Mesendoderm (in vitro differentiated cells): ENCODE data around the gene AGAP1.

ENCODE experiments used
- DNase-seq: peaks from one replicate; pipeline ENCODE4 v3.0.0; 2013
- H2AK5ac ChIP-seq: 2 replicates; pipeline ENCODE4 v1.6.1; 2013; ENCODE audit warnings: low read length, inconsistent platforms
- H2BK120ac ChIP-seq: 2 replicates; pipeline ENCODE4 v1.6.1; 2013; ENCODE audit warnings: low read depth, mild to moderate bottlenecking, low read length, moderate library complexity, mixed read lengths
- H2BK15ac ChIP-seq: replicated peaks from 2 replicates; pipeline ENCODE4 v1.6.1; 2013; ENCODE audit warnings: low read depth, mild to moderate bottlenecking, moderate library complexity
- H2BK5ac ChIP-seq: 2 replicates; pipeline ENCODE4 v1.6.1; 2013; ENCODE audit warnings: low read length, inconsistent platforms
- H3K18ac ChIP-seq: 2 replicates; pipeline ENCODE4 v1.6.1; 2013; ENCODE audit warnings: mild to moderate bottlenecking, low read length, mixed read lengths
- H3K23ac ChIP-seq: one replicate; pipeline ENCODE4 v1.6.1; 2013; ENCODE audit warnings: low read length
- H3K27ac ChIP-seq: 2 replicates; pipeline ENCODE4 v1.5.1; 2013; ENCODE audit warnings: low read depth, mild to moderate bottlenecking, inconsistent platforms, low read length, moderate library complexity
- H3K27me3 ChIP-seq: 2 replicates; pipeline ENCODE4 v1.6.1; 2013; ENCODE audit warnings: low read length, control low read depth, mild to moderate bottlenecking, inconsistent platforms; ENCODE audit not compliant: insufficient read depth, poor library complexity
- H3K36me3 ChIP-seq: 2 replicates; pipeline ENCODE4 v1.6.1; 2013; ENCODE audit warnings: low read length, inconsistent platforms; ENCODE audit not compliant: control insufficient read depth, insufficient read depth
- H3K4ac ChIP-seq: one replicate; pipeline ENCODE4 v1.6.1; 2013; ENCODE audit warnings: low read depth, mild to moderate bottlenecking, low read length, moderate library complexity
- H3K4me1 ChIP-seq: 2 replicates; pipeline ENCODE4 v1.6.1; 2013; ENCODE audit warnings: low read depth, low read length, inconsistent platforms; ENCODE audit not compliant: control insufficient read depth
- H3K4me2 ChIP-seq: 2 replicates; pipeline ENCODE4 v1.6.1; 2013; ENCODE audit warnings: low read length
- H3K4me3 ChIP-seq: 2 replicates; pipeline ENCODE4 v1.5.1; 2013; ENCODE audit warnings: mild to moderate bottlenecking, low read length
- H3K56ac ChIP-seq: one replicate; pipeline ENCODE4 v1.6.1; 2013; ENCODE audit warnings: low read length
- H3K79me1 ChIP-seq: 2 replicates; pipeline ENCODE4 v1.6.1; 2013; ENCODE audit warnings: low read length, inconsistent platforms
- H3K79me2 ChIP-seq: 2 replicates; pipeline ENCODE4 v1.6.1; 2013; ENCODE audit warnings: mild to moderate bottlenecking, low read length; ENCODE audit not compliant: control insufficient read depth, insufficient read depth
- H3K9ac ChIP-seq: 2 replicates; pipeline ENCODE4 v1.6.1; 2013; ENCODE audit warnings: low read length, inconsistent platforms
- H4K5ac ChIP-seq: one replicate; pipeline ENCODE4 v1.6.1; 2013; ENCODE audit warnings: low read length
- H4K8ac ChIP-seq: one replicate; pipeline ENCODE4 v1.6.1; 2013; ENCODE audit warnings: low read depth, mild to moderate bottlenecking, control low read depth, low read length, moderate library complexity
- WGBS: extraction: QIAGEN DNeasy Blood & Tissue Kit; methylation state at CpG from one replicate; pipeline ENCODE4 v1.1.7; 2013; ENCODE audit warnings: low lambda C conversion rate, missing lambda C conversion rate; ENCODE audit not compliant: insufficient coverage; ENCODE audit errors: extremely low coverage; 5-methylcytosine and 5-hydroxymethylcytosine counted together

Gene AGAP1

GRCh38 chr2:236052206-236052605, 558.4 kb downstream of the AGAP1 start:
- no peak overlapping the region for H3K56ac ChIP-seq
- H3K23ac ChIP-seq: no peak overlapping the region
- H3K79me1 ChIP-seq: no peaks in the 10 kb centered on the region
- H3K27me3 ChIP-seq: no peaks in the 10 kb centered on the region
- H2BK5ac ChIP-seq: no peak overlapping the region
- H3K4me2 ChIP-seq: no peak overlapping the region
- WGBS: no CpG with 5 or more reads among the region's 14 CpGs
- no peaks in the 10 kb centered on the region for H3K36me3 ChIP-seq
- H3K79me2 ChIP-seq: no peaks in the 10 kb centered on the region
- no peak overlapping the region for H2AK5ac ChIP-seq
- H3K4me1 ChIP-seq: peaks cover 8% of the 10 kb centered on the region
- no peak overlapping the region for H4K8ac ChIP-seq
- H3K4me3 ChIP-seq: no peak overlapping the region
- no peak overlapping the region for H2BK120ac ChIP-seq
- no peak for DNase-seq
- no peak overlapping the region for H2BK15ac ChIP-seq
- H3K4ac ChIP-seq: no peak overlapping the region
- H4K5ac ChIP-seq: no peak overlapping the region
- H3K18ac ChIP-seq: no peak overlapping the region
- no peak overlapping the region for H3K9ac ChIP-seq
- H3K27ac ChIP-seq: no peak overlapping the region

GRCh38 chr2:236052926-236053821, 559.3 kb downstream of the AGAP1 start:
- no peaks in the 10 kb centered on the region for H3K36me3 ChIP-seq
- H2BK15ac ChIP-seq: no peak overlapping the region
- H3K18ac ChIP-seq: no peak overlapping the region
- H3K79me2 ChIP-seq: no peaks in the 10 kb centered on the region
- no peak overlapping the region for H3K4ac ChIP-seq
- DNase-seq: peak; percentile 84
- H2AK5ac ChIP-seq: no peak overlapping the region
- H3K23ac ChIP-seq: no peak overlapping the region
- WGBS: no CpG with 5 or more reads among the region's 37 CpGs
- H3K27ac ChIP-seq: no peak overlapping the region
- H4K5ac ChIP-seq: no peak overlapping the region
- no peaks in the 10 kb centered on the region for H3K27me3 ChIP-seq
- H3K4me1 ChIP-seq: peaks cover 8% of the 10 kb centered on the region
- no peaks in the 10 kb centered on the region for H3K79me1 ChIP-seq
- H3K9ac ChIP-seq: no peak overlapping the region
- H3K4me2 ChIP-seq: no peak overlapping the region
- no peak overlapping the region for H3K4me3 ChIP-seq
- H4K8ac ChIP-seq: no peak overlapping the region
- no peak overlapping the region for H2BK5ac ChIP-seq
- H3K56ac ChIP-seq: peak overlapping the region; percentile 44
- H2BK120ac ChIP-seq: no peak overlapping the region

- Histone ChIP-seq H3K27ac (no peak overlapping the region), H3K23ac (no peak overlapping the region), H3K4me2 (no peak overlapping the region), H2BK5ac (no peak overlapping the region), H3K36me3 (no peaks in the 10 kb centered on the region), H3K4ac (no peak overlapping the region), H3K4me3 (no peak overlapping the region), H2AK5ac (no peak overlapping the region), H4K5ac (no peak overlapping the region), H3K56ac (no peak overlapping the region), H4K8ac (no peak overlapping the region), H3K27me3 (no peaks in the 10 kb centered on the region), H2BK15ac (no peak overlapping the region), H3K79me2 (no peaks in the 10 kb centered on the region), H3K79me1 (no peaks in the 10 kb centered on the region), H3K4me1 (peaks cover 8% of the 10 kb centered on the region), H3K9ac (no peak overlapping the region), H3K18ac (no peak overlapping the region), H2BK120ac (no peak overlapping the region)
- no CpG with 5 or more reads among the region's 2 CpGs for WGBS
- DNase-seq: no peak
These were observed 560.3 kb downstream of the AGAP1 start for GRCh38 chr2:236054125-236054524.

GRCh38 chr2:236054621-236055305, 560.9 kb downstream of the AGAP1 start:
- Histone ChIP-seq H4K8ac (no peak overlapping the region), H3K27ac (no peak overlapping the region), H2BK120ac (no peak overlapping the region), H2BK5ac (no peak overlapping the region), H3K18ac (no peak overlapping the region), H3K27me3 (no peaks in the 10 kb centered on the region), H2BK15ac (no peak overlapping the region), H3K4me3 (no peak overlapping the region), H3K4ac (no peak overlapping the region), H3K23ac (no peak overlapping the region), H3K79me2 (no peaks in the 10 kb centered on the region), H3K9ac (no peak overlapping the region), H2AK5ac (no peak overlapping the region), H3K4me1 (peaks cover 8% of the 10 kb centered on the region), H3K4me2 (no peak overlapping the region), H4K5ac (no peak overlapping the region), H3K56ac (no peak overlapping the region), H3K36me3 (no peaks in the 10 kb centered on the region), H3K79me1 (no peaks in the 10 kb centered on the region)
- DNase-seq: no peak
- WGBS: no CpG with 5 or more reads among the region's 19 CpGs

GRCh38 chr2:236055471-236055870, 561.6 kb downstream of the AGAP1 start:
- WGBS: no CpG with 5 or more reads among the region's 13 CpGs
- H3K18ac ChIP-seq: no peak overlapping the region
- no peaks in the 10 kb centered on the region for H3K79me1 ChIP-seq
- H3K4ac ChIP-seq: no peak overlapping the region
- no peak overlapping the region for H2BK120ac ChIP-seq
- H3K4me2 ChIP-seq: no peak overlapping the region
- no peak overlapping the region for H3K23ac ChIP-seq
- no peak for DNase-seq
- H3K4me1 ChIP-seq: peaks cover 8% of the 10 kb centered on the region
- no peak overlapping the region for H3K56ac ChIP-seq
- no peak overlapping the region for H4K8ac ChIP-seq
- H3K79me2 ChIP-seq: no peaks in the 10 kb centered on the region
- no peaks in the 10 kb centered on the region for H3K36me3 ChIP-seq
- H3K4me3 ChIP-seq: no peak overlapping the region
- no peaks in the 10 kb centered on the region for H3K27me3 ChIP-seq
- H2BK5ac ChIP-seq: no peak overlapping the region
- H3K27ac ChIP-seq: no peak overlapping the region
- no peak overlapping the region for H3K9ac ChIP-seq
- no peak overlapping the region for H2AK5ac ChIP-seq
- H4K5ac ChIP-seq: no peak overlapping the region
- no peak overlapping the region for H2BK15ac ChIP-seq
